RPMI7951 (cell line): ENCODE results near the gene NHS. TPM values are rescaled to one million over a fixed set of nuclear protein-coding genes. Genes with fewer than 3 reads are reported as not detected.
A peak's percentile ranks its signal among the peaks of the same experiment; 100 is the strongest.

Experiments
- DNase-seq: peaks from one replicate; pipeline ENCODE4 v3.0.0-alpha.2; 2012; ENCODE audit warnings: low read depth
- total RNA-seq: library from RNA; depleted of rRNA; stranded (reverse); fragments of >200 nt; shearing (Covaris generic); gene quantifications from 2 replicates; pipeline ENCODE4 v1.2.3, GENCODE V29; 2014

Gene NHS
- total RNA-seq, 1 experiment from 2014 or later = 7.1 TPM

DNA sequence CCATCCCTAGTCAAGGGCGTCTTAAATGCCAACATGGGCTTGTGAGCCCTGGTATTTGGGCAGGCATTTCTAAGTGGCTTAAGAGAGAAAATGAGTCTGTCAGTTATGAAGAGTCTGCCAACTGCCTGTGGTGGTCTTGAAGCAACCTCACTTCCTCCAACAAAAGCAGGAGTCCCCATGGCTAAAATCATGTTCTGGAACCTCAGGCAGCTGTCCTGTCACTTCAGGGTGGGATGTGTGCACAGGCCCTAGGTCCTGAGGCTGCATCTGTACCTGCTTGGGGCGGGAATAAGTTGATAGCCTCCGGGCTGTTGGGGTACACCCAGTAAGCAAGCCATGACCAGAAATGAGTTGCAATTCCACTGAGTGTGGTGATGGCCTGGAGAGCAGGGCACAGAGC is 247.3 kb downstream of the NHS start:
- DNase-seq = no peak

DNA sequence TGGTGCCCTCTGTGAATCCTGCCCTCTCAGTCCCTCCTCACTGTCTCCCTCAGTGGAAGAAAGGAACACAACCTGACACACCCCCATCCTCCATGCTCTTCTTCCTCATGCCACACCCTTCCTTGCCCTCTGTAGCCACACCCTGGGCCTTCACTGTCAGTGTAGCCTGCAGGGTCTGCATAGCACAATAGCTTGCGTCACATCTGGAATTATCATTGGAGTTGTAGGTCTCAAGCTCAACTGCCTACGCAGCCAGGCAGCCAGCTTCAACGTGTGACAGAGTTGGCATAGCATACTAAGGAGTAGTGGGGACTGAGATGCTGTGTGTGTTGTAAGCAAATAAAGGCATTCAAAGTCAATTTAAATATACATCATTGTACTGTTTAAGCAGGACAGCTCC is 248.8 kb downstream of the NHS start:
- DNase-seq = no peak

DNA sequence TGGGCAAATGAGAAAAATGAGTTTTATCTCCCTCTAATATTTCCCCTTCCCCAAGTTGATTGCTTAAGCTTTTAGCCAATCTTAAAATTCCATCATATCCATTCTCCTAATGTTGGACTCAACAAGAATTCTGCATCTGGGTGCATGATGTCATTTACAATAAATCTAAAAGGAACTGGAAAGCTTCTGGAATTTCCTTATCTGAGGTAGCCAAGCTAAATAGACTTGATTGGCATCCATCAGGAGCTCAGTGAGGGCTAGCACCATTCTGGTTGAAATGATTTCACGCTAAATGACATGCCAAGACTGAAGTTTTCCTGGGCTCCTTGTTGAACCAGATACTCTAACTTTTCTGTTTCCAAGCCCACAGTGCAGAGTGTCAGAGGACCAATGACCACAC is 252.0 kb downstream of the NHS start:
- DNase-seq = no peak

DNA sequence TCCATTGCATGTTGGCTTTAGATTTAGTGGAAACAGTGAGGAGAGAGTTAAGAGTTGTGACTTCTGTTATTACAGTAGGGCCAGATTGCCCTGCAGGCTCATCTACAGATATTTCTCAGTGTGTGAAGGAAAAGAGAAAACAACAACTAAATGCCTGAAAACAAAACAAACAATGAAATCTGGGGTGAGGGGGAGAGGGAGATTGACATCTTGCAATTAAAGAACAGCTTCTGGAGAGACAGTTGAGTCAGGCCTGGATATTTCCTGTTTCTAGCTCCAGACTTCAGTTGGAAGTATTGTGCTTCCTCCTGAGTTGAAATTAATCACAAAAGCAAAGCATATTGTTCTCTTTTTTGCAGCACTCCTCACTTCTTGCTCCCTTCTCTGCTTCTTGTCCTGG is 254.0 kb downstream of the NHS start:
- DNase-seq = no peak

DNA sequence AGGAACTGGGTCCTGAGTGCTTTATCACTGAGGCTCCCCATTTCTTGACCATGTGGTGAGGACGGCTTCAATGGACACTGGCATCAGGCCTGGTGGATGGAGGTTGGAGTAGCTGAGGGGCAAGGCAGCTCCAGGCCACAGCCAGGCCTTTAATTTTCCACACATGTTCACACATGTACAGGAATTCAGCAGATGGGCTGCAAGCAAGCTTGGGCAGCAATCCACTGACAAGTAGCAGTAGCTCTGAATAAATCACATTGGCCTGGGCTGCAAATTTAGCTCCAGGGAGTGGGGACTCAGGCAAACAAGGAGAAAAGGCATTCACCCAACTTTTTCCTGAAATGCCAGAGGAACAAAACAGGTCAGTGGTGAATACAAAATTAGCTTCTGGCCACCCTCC is 254.5 kb downstream of the NHS start:
- DNase-seq = peak; percentile 47

DNA sequence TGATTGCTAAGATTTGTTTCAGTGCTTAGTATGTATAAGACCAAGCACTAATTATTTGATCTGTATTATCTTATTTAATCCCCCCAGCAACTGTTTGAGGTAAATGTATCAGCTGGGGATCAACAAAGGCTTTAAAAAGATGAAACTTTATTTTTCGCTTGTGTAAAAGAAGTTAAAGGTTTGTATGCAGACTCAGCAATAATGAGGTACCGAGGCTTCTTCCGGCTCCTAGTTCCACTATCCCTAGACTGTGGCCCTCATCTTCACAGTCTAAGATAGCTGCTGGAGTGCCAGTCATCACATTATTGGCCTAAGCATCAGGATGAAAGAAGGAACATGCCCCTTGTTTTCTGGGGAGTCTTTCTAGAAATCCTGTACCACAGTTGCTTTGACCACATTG is 256.6 kb downstream of the NHS start:
- DNase-seq = no peak

DNA sequence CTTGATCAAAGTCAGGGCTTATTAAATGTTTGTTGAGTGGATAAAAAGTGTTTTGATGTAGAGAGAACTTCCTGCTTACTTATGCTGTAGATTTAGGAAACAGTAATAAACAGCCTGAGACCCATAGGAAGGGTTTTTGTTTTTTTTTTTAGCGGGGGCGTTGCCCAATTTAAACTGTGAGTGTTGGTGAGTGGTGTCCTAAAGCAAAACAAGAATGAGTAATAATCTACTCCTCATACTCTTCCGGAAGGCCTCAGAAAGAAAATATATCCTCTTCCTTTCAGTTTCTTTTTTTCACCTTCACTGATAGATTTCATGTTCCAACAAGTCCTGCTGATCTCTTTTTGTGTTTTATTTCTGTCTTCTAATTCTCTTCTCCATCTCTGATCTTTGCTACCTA is 257.9 kb downstream of the NHS start:
- peak; percentile 54 for DNase-seq

DNA sequence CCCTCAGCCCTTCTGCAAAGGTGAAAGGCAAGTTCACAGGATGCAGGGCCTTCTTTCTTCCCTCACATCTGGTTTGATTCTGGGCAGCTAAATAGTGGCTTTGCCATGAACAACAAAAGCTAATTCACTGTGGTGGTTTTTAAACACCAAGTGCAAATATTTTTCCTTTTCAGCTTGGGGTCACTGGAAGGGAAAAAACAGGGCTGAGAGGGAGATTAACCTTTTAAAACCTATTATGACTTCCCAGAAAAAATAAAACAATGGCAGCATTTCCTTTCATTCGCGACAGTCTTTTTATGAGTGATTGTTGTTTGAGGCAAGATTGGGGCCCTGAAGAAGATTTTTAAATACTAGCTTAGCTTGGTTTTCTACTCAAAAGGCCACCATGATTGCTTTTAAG is 258.5 kb downstream of the NHS start:
- peak; percentile 41 for DNase-seq

DNA sequence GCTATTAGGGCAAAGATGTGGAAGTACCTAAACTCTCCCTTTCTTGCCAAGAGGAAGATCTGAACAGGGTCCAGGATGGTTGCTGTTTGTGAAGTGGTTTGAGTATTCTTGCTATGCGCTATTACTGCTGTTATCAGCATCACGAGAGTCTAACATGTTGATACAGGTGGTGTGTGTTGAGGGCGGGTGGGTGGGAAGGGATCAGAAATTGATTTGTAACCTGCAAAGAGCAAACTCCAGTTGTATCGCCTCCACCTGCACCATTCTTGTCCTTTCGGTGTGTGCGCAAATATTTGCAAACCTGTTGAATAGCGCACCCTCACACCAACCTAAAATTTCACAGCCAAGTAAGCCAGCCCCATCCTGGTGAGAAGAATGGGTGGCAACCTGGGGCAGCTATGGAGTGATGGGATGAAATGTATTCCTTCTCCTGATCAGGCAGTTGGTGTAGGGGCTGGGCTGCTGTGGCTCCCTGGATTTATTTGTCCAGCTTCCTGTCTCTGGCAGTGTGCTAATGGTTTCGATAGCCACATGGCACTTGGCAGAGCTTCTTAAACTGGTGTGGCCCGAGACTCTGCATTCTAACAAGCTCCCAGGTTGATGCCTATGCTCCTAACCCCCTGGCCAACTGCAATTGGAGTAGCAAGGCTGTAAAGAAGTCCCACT is 259.7 kb downstream of the NHS start:
- DNase-seq = no peak

DNA sequence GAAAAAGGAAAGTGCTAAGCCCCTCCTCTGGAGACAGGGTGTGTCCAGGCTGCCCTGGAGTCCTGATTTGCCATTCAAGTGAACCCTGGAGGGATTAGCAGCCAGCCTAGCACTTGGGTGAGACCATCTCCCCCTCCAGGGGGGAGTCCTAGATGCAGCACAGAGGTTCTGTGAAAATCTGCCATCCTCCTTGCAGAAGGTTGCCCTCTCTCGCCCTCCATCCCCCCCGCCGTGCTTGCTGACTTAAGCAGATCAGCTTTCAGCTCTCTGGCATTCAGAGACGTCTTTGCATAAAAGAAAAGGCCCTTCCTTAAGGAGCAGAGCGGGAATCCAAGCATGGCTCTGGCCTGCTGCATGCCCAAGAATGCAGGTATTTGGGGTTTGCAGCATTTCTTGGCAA is 260.2 kb downstream of the NHS start:
- no peak for DNase-seq

DNA sequence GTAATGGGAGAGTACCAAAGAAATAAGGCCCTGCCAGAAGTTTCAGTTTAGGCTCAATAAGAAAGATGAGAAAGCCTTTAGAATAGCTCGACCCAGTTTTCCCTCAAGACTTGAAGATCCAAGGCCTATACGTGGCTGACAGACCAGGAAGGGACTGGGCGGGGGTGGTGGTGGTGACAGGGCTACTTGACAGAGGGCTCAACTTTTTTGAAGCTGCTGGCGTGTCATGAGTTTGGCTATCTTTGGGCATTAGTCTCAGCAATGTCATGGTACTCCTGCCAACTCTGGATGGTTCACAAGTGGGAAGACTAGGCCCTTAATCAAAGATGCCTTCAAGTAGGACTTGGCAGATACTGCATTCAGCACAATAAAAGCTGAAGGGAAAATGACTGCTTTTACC is 262.2 kb downstream of the NHS start:
- DNase-seq = no peak

DNA sequence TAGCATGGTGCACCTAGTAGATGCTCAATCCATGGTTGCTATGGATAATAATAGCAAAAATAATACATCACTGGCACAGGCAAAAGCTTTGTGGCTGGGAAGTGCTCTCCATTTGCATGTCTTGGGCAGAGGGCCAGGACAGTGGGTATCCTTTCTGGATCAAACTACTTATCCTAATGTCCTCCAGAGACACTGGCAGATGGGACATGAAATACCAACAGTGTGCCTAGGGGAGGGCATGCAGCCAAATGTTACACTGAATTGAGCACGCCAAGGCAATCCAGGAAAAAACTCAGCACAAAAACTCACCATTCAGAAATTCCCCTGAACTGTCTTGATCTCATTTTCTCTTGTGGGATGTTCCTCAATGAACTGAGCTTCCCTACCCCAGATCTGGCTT is 263.7 kb downstream of the NHS start:
- DNase-seq = peak; percentile 43

DNA sequence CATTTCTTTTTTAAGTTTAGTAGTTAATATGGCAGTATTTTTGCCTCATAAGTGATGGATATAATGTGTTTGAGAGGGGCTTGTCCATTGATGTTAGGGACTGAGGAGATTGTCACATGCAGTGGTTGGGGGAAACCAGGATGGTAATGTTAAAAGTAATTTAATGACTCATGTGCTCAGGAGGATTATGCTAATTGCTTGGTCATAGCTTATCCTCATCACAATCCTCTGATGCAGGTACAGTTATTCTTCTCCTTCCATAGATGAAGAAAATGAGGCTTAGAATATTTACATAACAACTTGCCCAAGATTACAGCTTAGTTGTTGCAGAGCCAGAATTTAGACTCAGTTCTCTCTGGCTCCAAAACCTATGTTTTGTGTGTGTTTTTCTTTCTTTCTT is 267.9 kb downstream of the NHS start:
- DNase-seq = no peak

DNA sequence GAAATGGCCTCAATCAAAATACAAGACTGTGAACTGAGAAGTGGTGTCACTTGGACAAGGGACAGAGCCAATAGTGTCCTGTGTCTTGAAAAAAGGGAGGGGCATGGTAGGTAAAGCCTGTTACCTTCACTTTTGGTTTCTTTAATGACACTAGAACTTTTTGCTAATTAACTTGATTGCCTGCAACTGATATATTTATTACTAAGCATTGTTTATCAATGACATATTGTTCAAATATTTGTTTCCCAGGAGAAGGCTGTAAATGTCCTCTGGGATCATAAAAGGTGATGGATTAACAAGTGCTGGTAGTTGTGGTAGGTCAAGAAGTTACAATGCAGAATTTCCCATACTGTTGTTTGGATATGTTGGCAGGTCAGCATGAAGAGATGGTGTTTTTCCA is 268.5 kb downstream of the NHS start:
- no peak for DNase-seq

DNA sequence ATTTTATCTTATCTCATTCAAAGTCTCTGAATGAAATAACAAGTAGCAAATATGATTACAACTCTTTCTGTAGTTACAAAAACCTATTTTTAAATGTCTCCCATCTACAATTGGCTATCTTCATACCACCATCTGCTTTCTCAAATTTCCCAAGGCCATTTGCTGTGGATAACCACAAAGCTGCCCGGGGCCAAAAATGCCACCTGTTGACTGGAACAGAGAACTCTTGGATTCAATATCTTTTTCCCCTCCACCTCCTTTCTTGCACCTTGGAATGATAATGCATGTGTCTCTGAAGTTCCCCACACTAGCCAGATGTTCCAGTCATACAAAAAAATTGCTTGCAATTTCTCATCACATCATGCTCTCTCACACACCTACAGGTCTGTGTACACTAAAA is 269.0 kb downstream of the NHS start:
- DNase-seq = no peak

DNA sequence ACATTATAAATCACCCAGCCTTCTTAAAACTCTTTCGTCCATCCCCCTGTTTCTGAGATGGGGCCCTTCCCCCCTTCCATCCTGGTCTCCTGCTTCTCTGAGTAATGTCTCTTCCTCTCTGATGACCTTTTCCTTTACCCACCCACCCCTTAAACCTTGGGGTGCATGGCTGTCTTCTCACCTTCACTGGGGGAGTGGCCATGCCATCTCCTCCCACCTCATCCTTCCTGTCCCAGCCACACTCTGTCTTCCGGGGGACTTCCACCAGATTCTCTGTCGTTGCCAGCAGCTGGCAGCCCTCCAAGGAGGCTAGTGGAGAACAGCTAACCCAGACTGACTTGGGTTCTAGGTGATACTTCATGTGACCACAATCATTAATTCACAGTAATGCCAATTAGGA is 279.1 kb downstream of the NHS start:
- DNase-seq = no peak

DNA sequence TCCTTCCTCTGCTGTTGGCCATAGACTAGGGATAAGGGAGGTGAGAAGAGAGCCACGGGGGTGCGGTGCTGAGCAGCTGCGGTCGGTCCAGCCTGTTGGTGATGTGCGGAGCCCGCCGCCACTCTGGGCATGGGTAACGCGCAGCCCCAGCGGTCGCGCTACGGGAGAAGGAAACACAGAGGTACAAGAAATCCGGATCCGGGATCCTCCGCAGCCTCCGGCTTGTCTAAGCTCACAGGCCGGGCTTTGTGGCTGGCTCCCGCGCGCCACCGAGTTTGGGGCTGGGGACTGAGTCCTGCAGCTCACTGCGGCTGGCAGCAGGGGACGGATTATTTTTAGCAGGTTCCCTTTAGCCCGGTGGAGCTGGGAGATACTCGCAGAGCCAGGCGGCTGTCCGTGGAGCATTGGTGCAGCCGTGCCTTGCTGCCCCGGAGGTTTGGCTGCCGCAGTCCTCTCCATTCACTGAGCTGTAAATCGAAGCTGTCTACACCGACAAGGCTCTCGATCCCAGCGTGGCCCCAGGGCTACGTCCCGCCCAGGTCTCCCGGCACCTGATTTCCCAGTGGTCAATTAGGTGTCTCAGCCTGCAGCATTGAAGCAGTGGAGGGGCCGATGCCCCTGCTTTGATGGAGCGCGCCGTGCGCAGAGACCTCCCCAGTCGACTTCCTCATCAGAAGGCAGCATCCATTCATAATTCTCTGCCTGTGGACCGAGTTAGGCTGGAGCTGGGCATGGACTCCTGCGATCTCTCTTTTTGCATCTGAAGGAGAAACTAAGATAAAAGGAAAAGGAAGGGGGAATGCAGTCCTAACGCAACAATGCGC is 280.4 kb downstream of the NHS start:
- no peak for DNase-seq

DNA sequence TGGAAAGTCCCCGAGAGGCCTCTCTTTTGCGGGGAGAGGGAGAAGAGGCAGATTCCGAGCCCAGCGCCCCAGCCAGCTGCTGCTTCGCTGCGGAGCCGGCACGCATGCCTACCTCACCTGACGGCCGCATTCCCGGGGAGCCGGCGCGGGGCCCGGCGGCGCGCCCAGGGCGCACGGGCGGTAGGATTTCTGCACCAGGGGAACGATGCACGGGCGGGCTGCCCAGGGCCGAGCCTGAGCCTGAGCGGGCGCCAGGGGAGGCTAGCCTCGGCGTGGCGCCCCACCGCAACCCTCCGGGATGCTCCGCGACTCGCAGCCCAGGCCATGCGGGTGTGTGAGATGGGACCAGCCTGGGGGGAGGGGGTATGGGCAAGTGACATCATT is 281.0 kb downstream of the NHS start:
- DNase-seq = no peak

DNA sequence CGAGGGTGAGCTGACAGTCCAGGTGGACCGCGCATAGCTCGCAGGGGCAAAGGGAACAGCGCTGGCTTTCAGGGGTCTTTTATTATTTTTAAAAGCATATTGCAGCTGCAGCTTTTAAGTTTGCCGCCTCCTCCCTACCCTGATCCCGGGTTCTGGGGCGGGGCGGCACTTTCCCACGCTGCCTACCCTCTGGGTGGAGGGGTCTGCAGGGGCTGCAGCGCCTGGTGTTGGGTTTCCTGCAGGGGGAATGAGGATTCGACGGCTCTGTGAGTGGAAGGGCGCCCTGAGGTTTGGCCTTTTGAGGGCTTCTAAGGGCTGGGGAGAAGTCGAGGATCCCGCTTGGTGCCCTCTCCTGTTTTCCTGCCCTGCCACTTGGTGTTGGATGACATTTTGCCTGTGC is 281.6 kb downstream of the NHS start:
- DNase-seq = no peak

DNA sequence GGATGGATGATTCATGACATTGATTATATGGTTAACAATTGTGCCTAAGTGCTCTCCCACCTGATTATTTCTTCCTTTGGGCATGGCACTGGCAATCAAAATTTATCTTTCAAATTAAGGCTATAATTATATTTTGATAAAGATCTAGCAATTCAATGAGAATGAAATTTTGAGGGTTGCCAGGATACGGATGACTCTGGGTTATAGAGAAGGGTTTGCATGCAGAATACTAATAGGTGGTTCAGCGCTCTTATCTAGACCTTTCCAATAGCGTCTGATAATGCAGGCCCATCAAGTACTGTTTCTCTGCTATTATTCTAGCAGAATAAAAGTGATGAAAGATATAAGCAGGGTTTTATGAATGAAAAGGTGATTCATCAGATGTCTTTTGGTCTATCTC is 287.4 kb downstream of the NHS start:
- no peak for DNase-seq

DNA sequence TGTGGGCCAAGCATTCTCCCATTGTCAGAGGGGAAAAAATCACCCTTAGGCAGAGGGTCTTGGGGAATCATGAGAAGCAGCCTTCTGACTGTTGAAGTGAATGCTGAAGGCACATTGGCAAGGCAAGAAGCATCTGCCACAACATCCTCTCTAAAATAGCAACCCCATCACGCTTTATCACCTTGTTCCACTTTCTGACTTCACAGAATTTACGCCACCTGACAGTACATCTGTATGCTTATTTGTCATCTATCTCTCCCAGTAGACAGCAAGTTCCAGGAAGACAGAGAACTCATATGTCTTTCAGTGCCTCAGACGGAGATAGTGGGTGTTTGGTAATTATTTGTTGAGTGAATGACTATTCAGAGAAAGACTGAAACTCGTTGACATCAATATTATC is 293.9 kb downstream of the NHS start:
- DNase-seq = no peak

DNA sequence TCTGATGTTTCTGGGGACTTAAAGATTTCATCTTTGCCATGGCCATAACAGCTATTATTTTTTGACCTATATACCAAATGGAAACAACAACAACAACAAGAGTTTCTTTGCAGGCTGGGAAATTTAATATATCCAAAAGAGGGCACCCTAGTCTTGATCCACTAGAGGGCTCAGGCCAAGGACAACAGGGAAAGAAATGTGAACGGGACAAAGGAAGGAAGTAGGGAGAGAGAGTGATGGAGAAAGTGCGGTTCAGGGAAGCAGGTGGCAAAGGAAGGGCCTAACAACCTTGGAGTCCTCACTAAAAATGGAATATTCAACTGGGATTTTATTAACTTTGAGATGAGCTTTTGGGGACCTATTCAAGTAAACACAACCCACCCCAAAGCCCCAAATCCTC is 294.5 kb downstream of the NHS start:
- no peak for DNase-seq

DNA sequence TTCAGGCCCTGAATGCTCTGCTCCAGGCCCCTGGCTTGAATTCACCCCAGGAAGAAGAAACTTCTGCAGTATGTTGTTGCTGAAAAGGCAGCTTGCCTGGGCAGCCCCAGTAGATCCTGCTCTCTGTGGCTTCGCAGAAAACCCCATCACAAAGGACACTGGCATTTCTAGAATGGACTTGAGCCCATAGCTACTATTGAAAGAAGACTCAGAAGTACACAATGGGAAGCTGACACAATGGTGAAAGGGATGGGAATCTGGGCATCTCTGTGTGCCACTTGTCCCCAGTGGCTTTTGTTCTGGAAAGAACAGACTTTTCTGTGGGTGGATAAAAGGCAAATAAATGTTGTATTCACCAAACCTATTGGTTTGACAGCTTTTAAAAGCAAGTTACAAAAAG is 294.9 kb downstream of the NHS start:
- no peak for DNase-seq

DNA sequence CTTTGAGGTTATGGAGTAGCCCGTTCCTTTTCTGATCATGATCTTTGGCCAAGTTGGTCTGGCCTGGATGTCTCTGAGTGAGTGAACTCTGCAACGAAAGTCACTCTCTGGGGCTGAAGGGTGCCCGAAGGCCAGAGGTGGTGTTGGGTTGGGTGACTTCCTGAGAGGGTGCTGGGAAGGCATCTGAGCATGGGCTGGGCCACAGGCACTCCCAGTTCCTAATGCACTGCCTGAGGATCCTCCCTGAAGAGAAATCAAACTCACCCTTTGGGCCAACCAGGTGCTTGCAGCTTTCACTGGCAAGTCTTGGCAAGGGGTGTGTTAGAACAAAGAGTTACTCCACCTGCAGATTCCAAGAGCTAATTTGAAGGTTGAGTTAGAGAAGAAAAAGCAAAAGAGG is 295.9 kb downstream of the NHS start:
- DNase-seq = no peak
